GM12872 (cell line): ENCODE results near the gene EIF4E2.

ENCODE experiments used
- TF ChIP-seq, protein P1 (sequence below): IDR thresholded peaks from 3 replicates; pipeline ENCODE4 v1.5.1; 2011; ENCODE audit warnings: low read depth, mild to moderate bottlenecking, low read length, moderate library complexity; ENCODE audit not compliant: insufficient read depth

Gene EIF4E2

DNA sequence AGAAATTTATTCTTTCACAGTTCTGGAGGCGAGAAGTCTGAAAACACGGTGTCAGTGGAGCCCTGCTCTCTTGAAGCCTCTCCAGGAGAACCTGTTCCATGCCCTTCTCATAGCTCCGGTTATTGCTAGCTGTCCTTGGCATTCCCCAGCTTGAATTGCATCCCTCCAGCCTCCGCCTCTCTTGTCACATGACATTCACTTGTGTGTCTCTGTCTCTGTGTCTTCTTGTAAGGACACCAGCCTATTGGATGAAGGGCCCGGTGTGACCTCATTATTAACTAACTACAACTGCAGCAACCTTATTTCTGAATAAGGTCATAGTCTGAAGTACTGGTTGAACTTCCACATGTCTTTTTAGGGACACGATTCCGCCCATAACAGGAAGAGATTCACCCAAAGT, 34.9 kb upstream of the EIF4E2 start:
- TF ChIP-seq, protein P1, sequence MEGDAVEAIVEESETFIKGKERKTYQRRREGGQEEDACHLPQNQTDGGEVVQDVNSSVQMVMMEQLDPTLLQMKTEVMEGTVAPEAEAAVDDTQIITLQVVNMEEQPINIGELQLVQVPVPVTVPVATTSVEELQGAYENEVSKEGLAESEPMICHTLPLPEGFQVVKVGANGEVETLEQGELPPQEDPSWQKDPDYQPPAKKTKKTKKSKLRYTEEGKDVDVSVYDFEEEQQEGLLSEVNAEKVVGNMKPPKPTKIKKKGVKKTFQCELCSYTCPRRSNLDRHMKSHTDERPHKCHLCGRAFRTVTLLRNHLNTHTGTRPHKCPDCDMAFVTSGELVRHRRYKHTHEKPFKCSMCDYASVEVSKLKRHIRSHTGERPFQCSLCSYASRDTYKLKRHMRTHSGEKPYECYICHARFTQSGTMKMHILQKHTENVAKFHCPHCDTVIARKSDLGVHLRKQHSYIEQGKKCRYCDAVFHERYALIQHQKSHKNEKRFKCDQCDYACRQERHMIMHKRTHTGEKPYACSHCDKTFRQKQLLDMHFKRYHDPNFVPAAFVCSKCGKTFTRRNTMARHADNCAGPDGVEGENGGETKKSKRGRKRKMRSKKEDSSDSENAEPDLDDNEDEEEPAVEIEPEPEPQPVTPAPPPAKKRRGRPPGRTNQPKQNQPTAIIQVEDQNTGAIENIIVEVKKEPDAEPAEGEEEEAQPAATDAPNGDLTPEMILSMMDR: no peak

DNA sequence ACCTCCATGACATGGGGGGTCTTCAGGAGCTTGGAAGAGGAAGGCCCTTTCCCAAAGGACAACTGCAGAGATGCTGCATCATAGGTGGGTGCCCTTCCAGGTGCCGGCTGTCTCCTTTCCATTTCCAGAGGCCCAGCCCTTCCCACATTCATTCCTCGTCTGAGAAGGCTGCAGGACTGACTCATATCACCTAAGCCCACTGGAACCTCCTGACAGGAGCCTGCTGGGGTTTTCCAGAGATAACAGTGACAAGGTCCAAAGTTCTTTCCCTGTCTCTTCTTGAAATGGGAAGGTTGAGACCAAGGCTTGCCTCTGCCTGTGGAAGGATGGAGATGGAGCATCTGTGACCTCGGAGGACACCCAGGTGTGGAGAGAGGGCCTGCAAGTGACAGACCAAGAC, 33.9 kb upstream of the EIF4E2 start:
- TF ChIP-seq, protein P1: no peak

DNA sequence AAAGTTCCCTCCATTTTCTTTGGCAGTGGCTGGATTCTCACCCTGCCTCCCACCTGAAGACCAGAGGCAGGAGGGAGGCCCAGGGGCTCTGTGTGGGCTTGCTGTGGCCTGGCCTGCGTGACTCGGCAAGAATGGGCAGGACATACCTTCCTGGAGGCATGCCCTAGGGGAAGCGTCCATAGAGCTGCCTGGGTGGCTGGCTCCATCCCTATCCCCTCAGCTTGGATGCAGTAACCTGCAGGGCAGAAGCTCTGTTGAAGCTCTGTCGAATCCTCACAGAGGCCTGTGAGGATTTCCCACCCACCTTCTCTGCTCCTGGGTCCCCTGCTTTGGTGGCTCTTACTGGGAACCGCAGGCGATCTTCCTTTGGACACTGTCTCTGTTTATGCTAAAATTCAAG, 31.6 kb upstream of the EIF4E2 start:
- TF ChIP-seq, protein P1: no peak

GRCh38 chr2:232519581-232520438, 30.7 kb upstream of the EIF4E2 start, which contains the start of gene PRSS56:
PRSS56 (plus strand) TSS chr2:232520388; CDS start chr2:232520599, 211 bp downstream.
- TF ChIP-seq, protein P1: no peak

DNA sequence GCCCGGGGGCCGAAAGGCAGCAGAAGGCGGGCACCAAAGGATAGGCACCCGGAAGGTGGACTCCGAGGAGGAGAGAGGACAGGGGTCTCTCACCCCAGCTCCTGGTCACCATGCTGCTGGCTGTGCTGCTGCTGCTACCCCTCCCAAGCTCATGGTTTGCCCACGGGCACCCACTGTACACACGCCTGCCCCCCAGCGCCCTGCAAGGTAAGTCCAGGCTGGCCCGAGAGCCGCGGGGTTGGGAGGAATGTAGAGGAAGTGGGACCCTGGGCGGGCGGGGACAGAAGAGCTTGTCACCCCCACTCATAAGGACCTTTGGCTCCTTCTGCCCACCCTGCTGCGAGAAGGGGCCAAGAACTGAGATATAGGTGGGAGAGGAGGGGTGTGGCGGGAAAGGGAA, 30.0 kb upstream of the EIF4E2 start:
- TF ChIP-seq, protein P1: no peak

GRCh38 chr2:232521098-232521497, 29.4 kb upstream of the EIF4E2 start:
- TF ChIP-seq, protein P1: no peak

- TF ChIP-seq, protein P1: peak; percentile 63; the same call in 2 of the 3 replicates
Measured at GRCh38 chr2:232521959-232522622, 28.4 kb upstream of the EIF4E2 start.
